Measurements from ENCODE around the gene FNIP1.
"Not testable (repeated sequence)": the region's sequence is repeated elsewhere in the genome, so short reads cannot be mapped to it uniquely, and the experiment has no call there.

The FNIP1 gene

DNA sequence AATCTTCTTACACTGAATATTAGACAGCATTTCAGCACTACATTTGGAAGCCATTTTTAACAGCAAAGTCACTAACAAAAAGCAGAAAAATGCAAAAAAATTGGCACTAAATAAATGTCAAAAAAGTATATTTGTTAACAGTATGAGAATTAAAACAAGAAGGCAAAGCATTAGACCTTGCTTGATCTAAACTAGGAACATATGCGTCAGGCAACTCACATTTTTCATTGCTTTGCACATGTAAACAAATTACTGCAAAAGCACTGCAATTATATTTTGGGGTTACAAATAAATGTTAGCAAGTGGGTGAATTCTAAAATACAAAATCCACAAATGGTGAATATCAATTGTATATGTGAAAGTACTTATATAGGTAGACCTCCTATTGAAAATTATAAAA is 112.8 kb downstream of the FNIP1 start:
- DNase-seq (ENCODE audit: low spot score): no peak

DNA sequence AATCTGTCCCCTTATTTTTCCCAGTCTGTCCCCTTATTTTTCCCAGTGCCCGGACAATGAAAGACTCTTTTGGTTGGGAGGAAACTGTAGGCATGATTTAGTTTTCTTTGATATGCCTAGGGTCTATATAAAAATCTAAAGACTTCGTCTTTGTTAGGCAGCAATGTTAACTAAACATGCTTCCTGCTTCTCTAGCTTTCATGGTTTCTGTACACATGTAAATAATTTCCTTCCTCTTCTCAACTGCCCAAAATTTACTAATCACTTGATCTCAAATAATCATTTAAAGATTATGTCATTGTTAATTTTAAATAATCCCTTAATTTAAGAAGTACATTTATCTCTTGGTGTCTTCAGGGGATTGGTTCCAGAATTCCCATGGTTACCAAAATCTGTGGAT is 114.0 kb downstream of the FNIP1 start:
- no peak for DNase-seq (ENCODE audit: low spot score)

DNA sequence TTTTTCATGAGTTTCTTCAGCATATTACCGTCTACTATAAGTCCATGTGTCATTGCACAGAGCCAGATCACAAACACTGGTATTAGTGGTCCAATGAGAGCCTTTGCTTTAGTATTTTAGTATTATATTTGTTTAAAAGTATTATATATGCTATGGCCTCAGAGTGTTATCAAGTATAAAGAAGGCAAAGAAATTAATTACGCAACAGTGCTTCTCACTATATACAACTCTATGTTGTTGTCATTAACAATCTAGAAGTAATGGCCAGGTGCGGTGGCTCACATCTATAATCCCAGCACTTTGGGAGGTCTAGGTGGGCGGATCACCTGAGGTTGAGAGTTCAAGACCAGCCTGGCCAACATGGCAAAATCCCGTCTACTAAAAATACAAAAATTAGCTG is 114.6 kb downstream of the FNIP1 start:
- no peak for DNase-seq (ENCODE audit: low spot score)

DNA sequence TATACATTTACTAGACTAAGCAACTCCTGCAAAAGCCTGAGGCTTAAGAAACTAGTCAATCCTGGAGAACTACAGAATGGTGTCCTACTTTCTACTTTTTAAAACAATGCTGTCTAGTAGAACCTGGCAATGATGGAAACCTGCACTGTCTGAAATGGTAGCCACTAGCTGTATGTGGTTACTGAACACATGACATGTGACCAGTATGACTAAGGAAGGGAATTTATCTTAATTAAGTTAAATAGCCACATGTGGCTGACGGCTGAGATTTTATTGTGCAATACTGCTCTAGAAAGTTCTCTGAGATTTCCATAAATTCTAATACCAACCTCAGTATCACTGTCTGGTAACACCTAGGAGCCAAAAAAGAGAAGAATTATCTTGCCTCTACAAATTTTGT is 116.9 kb downstream of the FNIP1 start:
- no peak for DNase-seq (ENCODE audit: low spot score)

DNA sequence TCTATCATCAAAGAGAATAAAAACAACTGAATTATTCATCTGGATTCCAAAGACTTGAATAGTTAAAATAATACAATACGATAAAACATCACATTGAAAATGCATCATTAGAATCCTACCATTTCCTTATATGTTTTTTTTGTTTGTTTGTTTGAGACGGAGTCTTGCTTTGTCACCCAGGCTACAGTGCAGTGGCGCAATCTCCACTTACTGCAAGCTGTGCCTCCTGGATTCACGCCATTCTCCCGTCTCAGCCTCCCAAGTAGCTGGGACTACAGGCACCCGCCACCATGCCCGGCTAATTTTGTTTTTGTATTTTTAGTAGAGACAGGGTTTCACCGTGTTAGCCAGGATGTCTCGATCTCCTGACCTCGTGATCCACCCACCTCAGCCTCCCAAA is 118.5 kb downstream of the FNIP1 start:
- DNase-seq (ENCODE audit: low spot score): not testable (repeated sequence)

DNA sequence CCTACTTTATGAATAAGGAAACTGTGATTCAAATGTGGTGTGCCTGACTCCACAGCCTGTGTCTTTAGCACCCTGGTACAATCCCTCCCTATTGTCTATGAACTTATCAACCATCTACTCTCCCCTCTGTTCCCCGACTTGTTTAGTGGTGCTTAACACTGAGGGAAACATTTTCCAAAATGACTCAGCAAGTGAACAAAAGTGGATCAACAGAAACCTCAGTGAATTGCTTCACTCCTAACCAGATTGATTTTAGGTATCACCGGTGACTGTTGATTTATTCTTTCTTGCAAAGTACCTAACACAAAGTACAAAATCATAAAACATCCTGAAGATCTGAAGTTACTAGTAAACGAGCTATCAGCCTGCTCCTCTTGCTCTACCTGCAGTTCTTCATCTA is 119.7 kb downstream of the FNIP1 start:
- no peak for DNase-seq (ENCODE audit: low spot score)

DNA sequence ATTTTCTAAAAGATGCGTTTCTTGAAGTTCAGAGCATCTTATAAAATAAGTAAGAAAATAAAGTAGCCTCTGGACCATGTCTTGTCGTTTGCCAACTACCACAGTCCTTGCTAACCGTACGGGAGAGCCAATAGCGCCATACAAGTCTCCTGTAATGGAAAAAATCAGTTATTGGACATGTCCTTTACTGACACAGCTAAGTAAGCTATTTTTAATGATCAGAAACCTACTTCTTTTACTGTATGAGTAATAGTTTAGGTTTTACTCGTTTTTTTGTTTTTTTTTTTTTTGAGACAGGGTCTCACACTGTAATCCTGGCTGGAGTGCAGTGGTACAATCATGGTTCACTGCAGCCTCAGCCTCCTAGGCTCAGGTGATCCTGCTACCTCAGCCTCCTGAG is 124.0 kb downstream of the FNIP1 start:
- DNase-seq (ENCODE audit: low spot score): no peak

DNA sequence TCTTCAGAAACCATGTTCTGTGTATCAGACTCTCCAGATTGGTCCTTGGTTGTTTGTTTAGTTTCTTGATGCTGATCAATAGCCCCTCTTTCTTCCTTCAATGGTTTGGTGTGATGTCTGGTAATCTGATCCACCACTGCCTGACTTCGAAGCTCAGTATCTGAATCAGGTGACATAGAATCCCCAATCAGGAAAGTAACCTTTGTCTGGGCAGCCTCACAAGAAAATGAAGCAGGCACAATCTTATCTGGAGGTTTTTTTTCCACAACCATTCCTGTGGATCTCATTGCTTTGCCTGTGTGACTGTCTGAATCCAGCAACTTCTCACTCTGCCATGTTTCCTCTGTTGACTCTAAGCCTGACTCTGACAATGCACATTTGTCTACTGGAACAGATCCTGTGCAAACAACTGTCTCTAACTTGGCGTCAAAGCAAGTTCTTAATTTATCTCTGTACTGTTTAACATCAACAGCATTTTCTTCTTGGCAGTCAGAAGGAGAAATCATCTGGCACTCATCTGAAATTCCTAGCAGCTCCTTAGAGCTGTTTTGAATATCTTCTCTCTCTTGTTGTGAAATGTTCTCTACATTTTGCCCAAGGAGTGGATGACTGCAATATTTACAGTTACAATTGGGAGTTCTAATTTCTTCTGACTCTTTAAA is 124.7 kb downstream of the FNIP1 start:
- no peak for DNase-seq (ENCODE audit: low spot score)

DNA sequence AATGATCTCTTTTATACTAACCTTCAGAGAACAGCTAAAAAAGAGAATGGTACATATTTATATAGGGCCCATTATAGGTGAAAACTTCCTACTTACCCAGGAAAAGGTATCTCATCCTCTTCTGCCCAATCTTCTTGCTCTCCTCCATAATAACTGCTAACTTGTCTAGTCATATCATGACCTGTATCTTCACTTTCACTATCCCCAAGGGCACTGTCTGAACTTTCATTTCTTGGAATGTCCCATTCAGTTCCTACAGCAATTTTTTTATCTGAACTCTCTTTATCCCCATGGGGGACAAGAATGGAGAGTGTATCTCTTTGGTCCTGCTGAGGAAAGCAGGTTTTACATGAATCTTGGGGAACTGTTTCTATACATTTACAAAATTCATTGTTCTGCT is 125.4 kb downstream of the FNIP1 start:
- no peak for DNase-seq (ENCODE audit: low spot score)

DNA sequence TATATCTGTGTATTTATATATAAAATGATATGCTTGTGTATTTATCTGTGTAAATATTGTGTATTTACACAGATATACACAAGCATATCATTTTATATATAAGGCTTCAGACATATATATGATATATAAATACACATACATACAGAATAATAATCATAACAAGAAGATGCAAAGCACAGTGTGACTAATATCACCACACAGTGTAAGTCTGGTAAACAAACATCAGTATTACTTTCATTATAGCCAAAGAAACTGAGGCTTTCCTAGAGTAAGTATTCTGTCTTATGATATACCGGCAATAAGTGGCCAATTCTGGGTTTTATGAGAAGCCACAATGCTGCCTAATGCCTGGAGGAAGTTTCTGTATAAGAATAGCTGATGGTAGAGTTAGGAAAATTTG is 131.9 kb downstream of the FNIP1 start:
- DNase-seq (ENCODE audit: low spot score): no peak

DNA sequence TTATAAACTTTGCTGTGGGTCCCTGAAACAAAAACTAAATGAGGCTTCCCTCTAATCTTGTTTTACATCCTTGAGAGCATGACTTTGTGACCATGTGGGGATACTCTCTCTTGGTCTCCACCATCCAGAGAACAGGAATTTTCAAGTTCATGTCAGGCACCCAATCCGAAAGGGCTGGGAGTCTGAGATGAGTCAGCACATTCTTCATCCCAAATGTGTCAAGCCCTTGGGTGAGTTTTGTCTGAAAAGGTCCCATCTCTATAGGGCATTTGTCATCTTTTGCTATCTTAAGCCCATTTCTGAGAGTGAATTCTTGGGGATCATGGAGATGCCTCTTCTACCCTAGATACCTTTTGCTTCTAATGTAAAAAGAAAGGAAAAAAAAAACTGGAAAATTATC is 134.9 kb downstream of the FNIP1 start:
- DNase-seq (ENCODE audit: low spot score): no peak

DNA sequence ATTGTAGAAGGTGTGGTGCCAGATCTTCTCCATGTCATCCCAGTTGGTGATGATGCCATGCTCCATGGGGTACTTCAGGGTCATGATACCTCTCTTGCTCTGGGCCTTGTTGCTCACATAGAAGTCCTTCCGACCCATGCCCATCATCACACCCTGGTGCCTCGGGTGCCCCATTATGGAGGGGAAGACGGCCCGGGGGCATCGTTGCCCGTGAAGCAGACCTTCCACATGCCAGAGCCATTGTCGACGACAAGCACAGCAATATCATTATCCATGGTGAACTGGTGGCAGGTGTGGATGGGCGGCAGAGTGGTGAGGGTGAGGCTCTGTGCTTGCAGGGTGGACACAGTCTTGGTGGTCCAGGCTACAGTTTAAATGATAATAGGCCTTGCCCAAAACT is 137.0 kb downstream of the FNIP1 start:
- no peak for DNase-seq (ENCODE audit: low spot score)

DNA sequence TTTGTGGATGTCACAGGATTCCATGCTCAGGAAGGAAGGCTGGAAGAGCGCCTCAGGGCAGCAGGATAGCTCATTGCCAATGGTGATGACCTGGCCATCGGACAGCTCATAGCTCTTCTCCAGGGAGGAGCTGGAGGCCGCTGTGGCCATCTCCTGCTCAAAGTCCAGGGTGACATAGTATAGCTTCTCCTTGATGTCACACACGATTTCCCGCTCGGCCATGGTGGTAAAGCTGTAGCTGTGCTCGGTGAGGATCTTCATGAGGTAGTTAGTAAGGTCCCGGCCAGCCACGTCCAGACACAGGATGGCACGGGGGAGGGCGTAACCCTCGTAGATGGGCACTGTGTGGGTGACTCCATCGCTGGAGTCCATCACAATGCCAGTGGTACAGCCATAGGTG is 137.5 kb downstream of the FNIP1 start:
- DNase-seq (ENCODE audit: low spot score): no peak

DNA sequence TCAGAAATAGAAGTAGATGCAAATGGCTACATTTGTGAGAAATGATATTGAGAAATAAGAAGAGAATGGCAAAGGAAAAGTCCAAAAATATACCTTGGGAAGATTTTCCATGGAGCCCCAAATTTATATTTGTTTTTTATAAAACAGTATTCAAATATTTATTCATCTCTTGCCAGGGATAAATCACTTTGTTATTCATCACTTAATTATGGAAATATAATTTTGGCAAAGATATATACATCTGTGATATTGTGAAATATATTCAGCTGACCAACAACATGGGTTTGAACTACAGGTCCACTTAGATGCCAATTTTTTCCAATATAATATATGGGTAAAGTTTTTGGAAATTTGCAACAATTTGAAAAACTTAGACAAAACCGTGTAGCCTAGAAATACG is 142.0 kb downstream of the FNIP1 start:
- no peak for DNase-seq (ENCODE audit: low spot score)

DNA sequence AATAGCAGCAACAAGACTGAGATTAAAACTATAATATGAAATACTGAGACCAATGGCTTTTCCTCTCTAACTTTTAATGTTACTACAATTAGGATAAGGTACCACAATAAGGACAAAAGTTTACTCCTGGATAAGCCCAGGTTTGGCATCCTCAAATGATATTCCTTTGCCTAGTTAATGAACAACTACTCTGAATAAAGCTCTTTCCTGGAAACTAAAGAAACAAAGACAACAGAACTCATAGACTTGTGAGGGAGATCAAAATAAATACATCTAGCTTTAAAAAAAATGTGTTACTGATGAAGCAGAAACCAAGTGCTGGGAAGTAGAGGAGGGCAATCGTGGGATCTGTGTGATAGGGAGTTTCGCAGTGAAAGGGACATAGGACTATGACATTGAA is 142.5 kb downstream of the FNIP1 start:
- DNase-seq (ENCODE audit: low spot score): no peak

DNA sequence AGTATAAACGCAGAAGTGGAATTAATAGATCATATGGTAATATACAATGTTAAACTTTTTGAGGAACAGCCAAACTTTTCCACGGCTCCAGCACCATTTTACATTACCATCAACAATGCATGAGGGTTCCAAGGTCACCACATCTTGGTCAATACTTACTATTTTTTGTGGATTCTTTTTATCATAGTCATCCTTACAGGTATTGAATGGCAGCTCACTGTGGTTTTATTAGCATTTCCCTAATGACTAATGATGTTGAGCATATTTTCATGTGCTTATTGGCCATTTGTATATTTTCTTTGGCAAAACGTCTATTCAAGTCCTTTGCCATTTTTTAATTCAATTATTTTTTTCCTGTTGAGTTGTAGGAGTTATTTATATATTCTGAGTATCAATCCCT is 147.7 kb downstream of the FNIP1 start:
- DNase-seq (ENCODE audit: low spot score): no peak

DNA sequence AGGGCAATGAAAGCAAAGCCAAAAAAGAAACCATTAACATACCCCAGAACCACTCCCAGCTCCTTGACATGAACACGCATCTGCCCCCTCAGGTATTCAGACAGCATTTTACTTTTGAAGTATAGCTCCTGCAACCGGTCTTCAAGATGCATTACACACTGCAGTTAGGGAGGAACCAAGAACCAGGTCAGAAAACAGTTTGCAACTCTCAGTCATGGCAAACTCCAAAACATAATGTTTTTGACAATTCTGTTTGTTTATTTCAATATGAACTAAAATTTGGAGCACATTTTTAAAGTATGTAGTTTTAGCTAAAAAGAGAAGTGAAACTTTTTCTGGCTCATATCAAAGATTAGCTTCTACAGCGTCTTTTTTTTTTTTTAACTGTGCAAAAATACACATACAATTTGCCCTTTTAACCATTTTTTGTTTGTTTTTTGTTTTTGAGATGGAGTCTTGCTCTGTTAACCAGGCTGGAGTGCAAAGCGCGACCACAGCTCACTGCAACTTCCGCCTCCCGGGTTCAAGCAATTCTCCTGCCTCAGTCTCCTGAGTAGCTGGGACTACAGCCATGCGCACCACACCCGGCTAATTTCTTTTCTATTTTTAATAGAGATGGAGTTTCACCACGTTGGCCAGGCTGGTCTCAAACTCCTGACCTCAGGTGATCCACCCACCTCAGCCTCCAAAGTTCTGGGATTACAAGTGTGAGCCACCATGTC is 149.6 kb downstream of the FNIP1 start:
- DNase-seq (ENCODE audit: low spot score): no peak

DNA sequence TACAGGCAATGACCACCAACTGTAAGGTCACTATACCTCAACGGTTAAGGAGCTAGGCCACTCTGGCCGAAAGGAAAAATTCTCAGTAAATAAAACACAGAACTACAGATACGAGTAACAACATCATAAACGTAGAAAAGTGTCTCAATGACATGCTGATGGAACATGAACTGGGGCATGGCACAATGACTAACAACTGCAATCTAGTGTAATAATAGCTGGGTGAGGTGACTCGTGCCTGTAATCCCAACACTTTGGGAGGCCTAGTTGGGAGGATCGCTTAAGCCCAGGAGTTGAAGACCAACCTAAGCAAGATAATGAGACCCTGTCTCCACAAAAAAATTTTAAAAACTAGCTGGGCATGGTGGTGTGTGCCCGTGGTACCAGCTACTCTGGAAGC is 152.0 kb downstream of the FNIP1 start:
- DNase-seq (ENCODE audit: low spot score): no peak

DNA sequence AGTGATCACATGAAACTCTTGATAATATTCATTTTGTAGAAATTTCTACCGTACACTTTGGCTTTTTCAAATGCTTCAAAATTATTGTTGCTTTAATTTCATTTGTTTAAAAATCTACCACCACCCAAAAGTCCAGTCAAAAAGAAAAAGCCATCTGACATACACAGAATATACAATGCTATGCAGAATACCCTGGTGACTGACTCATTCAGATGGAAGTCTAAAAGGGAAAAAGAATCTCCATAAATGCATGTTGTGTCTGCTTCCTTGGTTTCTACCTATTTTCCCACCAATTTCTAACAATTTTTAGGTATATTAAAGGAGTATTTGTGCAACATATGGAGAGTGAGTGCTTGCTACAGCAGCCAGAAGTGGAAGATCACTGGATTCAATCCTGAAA is 152.4 kb downstream of the FNIP1 start:
- no peak for DNase-seq (ENCODE audit: low spot score)

DNA sequence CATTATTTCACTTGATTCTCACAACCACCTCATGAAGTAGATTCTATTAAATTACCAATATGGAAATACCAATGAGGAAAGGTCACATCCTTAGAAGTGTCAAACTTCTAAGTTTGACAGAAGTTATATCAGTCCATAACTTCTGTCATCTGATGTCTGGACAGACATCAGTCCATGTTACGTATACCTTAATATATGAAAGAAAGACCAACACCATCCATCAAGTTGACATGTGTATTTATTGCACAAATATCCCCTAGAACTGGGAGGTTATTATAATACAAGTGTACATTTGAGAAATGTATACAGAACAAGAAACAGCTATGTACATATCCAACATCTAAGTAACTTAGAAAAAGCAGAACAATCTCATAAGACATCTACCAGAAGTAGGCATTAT is 155.3 kb downstream of the FNIP1 start:
- DNase-seq (ENCODE audit: low spot score): no peak

DNA sequence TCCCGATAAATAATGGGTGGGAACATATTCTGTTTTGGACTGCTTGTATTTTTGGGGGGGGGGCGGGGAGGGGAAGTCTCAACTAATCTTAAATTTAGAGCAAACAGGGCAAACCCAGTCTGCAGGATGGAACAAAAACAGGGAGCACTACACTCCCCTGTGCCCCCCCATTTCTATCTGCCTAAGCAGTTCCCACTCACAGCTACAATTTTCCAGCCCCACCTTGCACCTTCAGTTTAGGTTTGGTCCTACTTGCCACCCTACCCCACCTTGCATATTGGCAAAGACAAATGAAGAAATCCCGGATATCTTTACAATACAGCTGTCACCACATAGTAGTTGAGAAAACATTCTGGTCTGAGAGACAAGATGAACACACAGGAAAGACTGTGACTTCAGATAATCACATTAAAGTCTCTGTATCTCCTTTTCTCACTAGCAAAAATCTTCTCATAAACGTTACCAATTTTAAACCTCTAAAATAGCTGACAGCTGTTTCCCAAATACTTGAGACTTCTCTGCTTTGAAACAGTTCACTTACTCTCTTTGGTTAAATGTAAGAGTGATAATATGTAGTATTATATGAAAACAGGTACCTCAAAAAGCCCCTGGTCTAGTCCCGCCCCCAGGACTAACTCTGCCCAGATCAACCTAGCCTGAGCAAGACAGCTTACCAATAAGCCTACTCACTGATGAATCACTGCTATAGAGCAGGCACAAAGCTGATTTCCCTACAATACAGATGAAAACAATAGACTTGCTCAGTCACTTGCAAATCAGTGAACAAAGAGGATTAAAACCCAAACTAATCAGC is 156.6 kb downstream of the FNIP1 start:
- no peak for DNase-seq (ENCODE audit: low spot score)

DNA sequence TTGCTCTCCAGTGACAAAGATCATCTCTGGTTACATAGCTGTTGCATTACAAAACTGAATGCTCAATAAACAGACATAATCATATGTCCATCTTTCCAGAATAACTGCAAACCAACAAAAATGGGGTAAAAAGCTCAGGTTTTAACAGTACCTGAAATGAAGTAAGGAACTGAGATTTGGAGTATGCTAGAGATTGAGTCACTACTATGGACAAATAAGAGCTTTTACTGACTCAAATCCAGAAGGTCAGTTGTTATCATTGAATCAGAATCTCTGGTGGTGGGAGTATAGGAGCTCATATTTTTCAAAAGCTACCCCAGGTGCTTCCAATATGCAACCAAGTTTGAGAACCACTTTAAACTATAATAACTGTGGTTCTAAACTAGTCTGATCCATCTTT is 157.7 kb downstream of the FNIP1 start:
- no peak for DNase-seq (ENCODE audit: low spot score)

DNA sequence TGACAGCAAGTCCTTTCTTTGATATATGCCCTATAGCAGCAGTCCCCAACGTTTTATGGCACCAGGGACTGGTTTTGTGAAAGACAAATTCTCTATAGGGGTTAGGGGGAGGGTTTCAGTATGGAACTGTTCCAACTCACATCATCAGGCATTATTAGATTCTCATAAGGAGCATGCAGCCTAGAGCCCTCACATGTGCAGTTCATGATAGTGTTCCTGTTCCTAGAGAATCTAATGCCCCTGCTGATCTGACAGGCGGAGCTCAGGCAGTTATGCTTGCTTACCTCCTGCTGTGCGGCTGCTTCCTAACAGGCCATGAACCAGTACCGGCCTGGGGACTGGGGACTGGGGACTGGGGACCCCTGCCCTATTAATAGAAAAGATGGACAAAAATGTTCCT is 159.1 kb downstream of the FNIP1 start:
- no peak for DNase-seq (ENCODE audit: low spot score)
